BE2C (cell line): ENCODE measurements around the gene IRF2.

Experiments used
- DNase-seq: peaks from one replicate; pipeline ENCODE4 v3.0.0-alpha.2; 2020
- H3K27me3 ChIP-seq: fragments of 250-450 bp; sonication (Bioruptor Pico); 2 replicates; pipeline ENCODE4 v1.5.1; 2020; ENCODE audit warnings: mild to moderate bottlenecking
- H3K36me3 ChIP-seq: fragments of 250-450 bp; sonication (Bioruptor Pico); 2 replicates; pipeline ENCODE4 v1.5.1; 2020; ENCODE audit warnings: mild to moderate bottlenecking
- H3K4me1 ChIP-seq: fragments of 250-450 bp; sonication (Bioruptor Pico); 2 replicates; pipeline ENCODE4 v1.5.1; 2020
- H3K4me3 ChIP-seq: 2 replicates; pipeline ENCODE4 v1.5.1; 2011; ENCODE audit warnings: low read depth, low read length
- H3K9me3 ChIP-seq: fragments of 250-450 bp; sonication (Bioruptor Pico); 2 replicates; pipeline ENCODE4 v1.5.1; 2020
- CTCF ChIP-seq: IDR thresholded peaks from 2 replicates; pipeline ENCODE4 v1.5.1; 2012; ENCODE audit warnings: mild to moderate bottlenecking, low read depth, low read length

Gene IRF2

GRCh38 chr4:184357772-184358171 is 116.6 kb downstream of the IRF2 start:
- TF ChIP-seq CTCF, result no peak
- H3K4me1 ChIP-seq, result no peaks in the 10 kb centered on the region
- no peaks in the 10 kb centered on the region for H3K9me3 ChIP-seq
- no peak for DNase-seq
- H3K27me3 ChIP-seq, result no peaks in the 10 kb centered on the region
- H3K36me3 ChIP-seq, result no peaks in the 10 kb centered on the region
- H3K4me3 ChIP-seq, result no peak overlapping the region

DNA sequence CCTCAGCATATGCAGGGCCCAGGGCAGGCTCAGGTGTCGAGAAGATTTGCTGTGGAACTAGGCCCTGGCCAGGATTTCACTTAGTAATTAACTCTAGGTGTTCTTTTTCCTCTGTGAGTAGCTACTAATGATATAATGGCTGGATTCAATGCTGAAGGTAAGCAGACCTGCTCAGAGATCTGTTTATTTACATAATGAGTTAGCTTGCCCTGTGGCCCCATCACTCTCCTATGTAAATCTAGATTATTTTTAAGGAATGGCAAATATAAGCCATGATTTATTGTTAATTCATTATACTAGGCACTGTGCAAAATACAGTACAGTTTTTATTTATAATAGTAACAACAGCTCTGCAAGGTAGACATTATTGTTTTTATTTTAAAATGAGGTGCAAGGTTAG is 117.2 kb downstream of the IRF2 start:
- H3K9me3 ChIP-seq, result no peaks in the 10 kb centered on the region
- DNase-seq, result no peak
- no peaks in the 10 kb centered on the region for H3K27me3 ChIP-seq
- H3K4me3 ChIP-seq, result no peak overlapping the region
- no peaks in the 10 kb centered on the region for H3K4me1 ChIP-seq
- TF ChIP-seq CTCF, result no peak
- no peaks in the 10 kb centered on the region for H3K36me3 ChIP-seq

GRCh38 chr4:184356366-184356765 is 118.0 kb downstream of the IRF2 start:
- no peaks in the 10 kb centered on the region for H3K9me3 ChIP-seq
- H3K36me3 ChIP-seq, result no peaks in the 10 kb centered on the region
- H3K4me3 ChIP-seq, result no peak overlapping the region
- no peaks in the 10 kb centered on the region for H3K27me3 ChIP-seq
- TF ChIP-seq CTCF, result no peak
- no peaks in the 10 kb centered on the region for H3K4me1 ChIP-seq
- no peak for DNase-seq

DNA sequence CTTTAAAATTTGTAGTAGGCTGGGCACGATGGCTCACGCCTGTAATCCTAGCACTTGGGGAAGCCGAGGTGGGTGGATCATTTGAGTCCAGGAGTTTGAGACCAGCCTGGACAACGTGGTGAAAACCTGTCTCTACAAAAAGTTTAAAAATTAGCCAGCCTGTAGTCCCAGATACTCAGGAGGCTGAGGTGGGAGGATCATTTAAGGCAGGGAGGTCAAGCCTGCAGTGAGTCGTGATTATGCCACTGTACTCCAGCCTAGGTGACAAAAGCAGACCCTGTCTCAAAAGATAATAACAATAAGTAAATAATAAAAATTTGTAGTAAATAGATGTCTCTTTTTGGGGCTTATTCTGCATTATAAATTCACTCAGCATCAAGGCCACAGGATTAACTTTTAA is 118.5 kb downstream of the IRF2 start:
- H3K36me3 ChIP-seq, result no peaks in the 10 kb centered on the region
- no peak overlapping the region for H3K4me3 ChIP-seq
- no peak for TF ChIP-seq CTCF
- H3K27me3 ChIP-seq, result no peaks in the 10 kb centered on the region
- DNase-seq, result no peak
- H3K9me3 ChIP-seq, result no peaks in the 10 kb centered on the region
- no peaks in the 10 kb centered on the region for H3K4me1 ChIP-seq

GRCh38 chr4:184355111-184355604 is 119.2 kb downstream of the IRF2 start:
- H3K4me3 ChIP-seq, result no peak overlapping the region
- H3K4me1 ChIP-seq, result no peaks in the 10 kb centered on the region
- no peaks in the 10 kb centered on the region for H3K9me3 ChIP-seq
- no peaks in the 10 kb centered on the region for H3K36me3 ChIP-seq
- no peak for TF ChIP-seq CTCF
- no peaks in the 10 kb centered on the region for H3K27me3 ChIP-seq
- DNase-seq, result peak; percentile 35

DNA sequence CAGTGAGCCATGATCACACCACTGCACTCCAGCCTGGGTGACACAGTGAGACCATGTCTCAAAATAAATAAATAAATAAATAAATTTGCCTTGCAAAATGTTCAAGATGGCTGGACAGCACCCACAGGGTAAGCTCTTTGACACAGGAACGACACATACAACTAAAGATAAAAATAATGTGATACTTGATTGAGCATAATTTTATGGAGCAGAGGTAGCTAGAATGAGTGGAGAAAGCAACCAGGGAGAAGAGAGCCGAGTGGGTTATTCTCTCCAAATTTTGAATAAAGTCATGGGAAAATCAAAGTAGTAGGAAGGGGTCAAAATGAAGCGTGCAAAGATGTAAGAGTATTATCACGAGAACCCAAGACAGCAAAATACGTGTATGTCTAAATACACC is 121.5 kb downstream of the IRF2 start:
- DNase-seq, result no peak
- Histone ChIP-seq H3K9me3 (no peaks in the 10 kb centered on the region), H3K27me3 (no peaks in the 10 kb centered on the region), H3K4me1 (no peaks in the 10 kb centered on the region), H3K4me3 (no peak overlapping the region), H3K36me3 (no peaks in the 10 kb centered on the region)
- no peak for TF ChIP-seq CTCF
